Measurements from ENCODE around the gene LPCAT1. TPM values are rescaled to one million over a fixed set of nuclear protein-coding genes. Genes with fewer than 3 reads are reported as not detected.

LPCAT1 gene
- total RNA-seq, 3 donors from 2014 or later, result 19.4 to 39.3 (median 21.4) TPM

DNA sequence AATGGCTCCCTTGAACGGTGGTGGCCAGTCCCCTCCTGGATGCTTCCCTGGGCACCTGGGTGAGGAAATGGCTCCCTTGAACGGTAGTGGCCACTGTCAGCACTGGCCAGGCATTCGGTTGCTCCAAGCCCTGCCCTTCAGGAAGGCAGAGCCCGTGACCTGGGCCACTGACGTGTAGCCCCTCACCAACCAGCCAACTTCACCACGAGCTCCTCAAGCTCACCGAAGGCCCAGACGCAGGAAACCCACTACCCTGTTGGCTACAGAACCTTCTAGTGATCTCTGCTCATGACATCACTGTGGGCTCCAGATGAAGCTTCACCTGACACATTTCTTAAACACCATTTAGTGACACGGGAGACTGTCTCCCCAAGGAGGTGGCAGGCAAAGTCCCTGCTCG, 87.7 kb downstream of the LPCAT1 start:
- DNase-seq (ENCODE audit: low spot score in 2 of 2), result no peak
- H3K4me3 ChIP-seq, result no peak overlapping the region
- TF ChIP-seq POLR2AphosphoS5 (IDR thresholded peaks at IDR 0.05) (no peak), POLR2A (IDR thresholded peaks at IDR 0.05) (no peak)
- TF ChIP-seq, protein P1, sequence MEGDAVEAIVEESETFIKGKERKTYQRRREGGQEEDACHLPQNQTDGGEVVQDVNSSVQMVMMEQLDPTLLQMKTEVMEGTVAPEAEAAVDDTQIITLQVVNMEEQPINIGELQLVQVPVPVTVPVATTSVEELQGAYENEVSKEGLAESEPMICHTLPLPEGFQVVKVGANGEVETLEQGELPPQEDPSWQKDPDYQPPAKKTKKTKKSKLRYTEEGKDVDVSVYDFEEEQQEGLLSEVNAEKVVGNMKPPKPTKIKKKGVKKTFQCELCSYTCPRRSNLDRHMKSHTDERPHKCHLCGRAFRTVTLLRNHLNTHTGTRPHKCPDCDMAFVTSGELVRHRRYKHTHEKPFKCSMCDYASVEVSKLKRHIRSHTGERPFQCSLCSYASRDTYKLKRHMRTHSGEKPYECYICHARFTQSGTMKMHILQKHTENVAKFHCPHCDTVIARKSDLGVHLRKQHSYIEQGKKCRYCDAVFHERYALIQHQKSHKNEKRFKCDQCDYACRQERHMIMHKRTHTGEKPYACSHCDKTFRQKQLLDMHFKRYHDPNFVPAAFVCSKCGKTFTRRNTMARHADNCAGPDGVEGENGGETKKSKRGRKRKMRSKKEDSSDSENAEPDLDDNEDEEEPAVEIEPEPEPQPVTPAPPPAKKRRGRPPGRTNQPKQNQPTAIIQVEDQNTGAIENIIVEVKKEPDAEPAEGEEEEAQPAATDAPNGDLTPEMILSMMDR (IDR thresholded peaks at IDR 0.05), result no peak
- no peak overlapping the region for H3K27ac ChIP-seq
- H3K36me3 ChIP-seq, result no peaks in the 10 kb centered on the region
- H3K4me1 ChIP-seq, result no peaks in the 10 kb centered on the region
- intact Hi-C loops (cut with DNase I; ENCODE audit: low total_unique reads), result loop anchor here (1.0 kb wide), 1 partner anchor 18 kb away; no protein-coding TSS in a partner anchor
- H3K27me3 ChIP-seq, result peaks cover 0 to 33% of the 10 kb centered on the region in 2 donors
- peaks cover 0 to 3% of the 10 kb centered on the region in 2 donors for H3K9me3 ChIP-seq

DNA sequence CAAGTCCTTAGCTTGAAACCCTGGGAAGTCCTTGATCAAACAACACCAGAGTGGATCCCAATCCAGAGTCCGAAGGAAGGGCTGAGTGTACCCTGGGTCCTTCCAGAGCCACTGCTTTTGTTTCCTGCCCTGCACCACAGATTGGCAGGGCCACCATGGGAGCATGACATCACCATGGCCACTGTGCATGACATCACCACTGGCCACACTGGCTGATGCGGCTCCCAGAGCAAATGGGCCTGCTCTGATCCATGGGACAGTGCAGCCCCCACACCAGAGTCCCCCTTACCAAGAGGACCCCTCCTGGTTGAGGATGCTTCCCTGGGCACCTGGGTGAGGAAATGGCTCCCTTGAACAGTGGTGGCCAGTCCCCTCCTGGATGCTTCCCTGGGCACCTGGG, 88.4 kb downstream of the LPCAT1 start:
- TF ChIP-seq POLR2AphosphoS5 (IDR thresholded peaks at IDR 0.05), result no peak
- no peak for TF ChIP-seq POLR2A (IDR thresholded peaks at IDR 0.05)
- Histone ChIP-seq H3K4me1 (no peaks in the 10 kb centered on the region), H3K27me3 (peaks cover 0 to 27% of the 10 kb centered on the region in 2 donors), H3K36me3 (no peaks in the 10 kb centered on the region), H3K4me3 (no peak overlapping the region), H3K27ac (no peak overlapping the region), H3K9me3 (peaks cover 0 to 6% of the 10 kb centered on the region in 2 donors)
- DNase-seq (ENCODE audit: low spot score in 2 of 2), result no peak
- intact Hi-C loops (cut with DNase I; ENCODE audit: low total_unique reads), result no loop called here

DNA sequence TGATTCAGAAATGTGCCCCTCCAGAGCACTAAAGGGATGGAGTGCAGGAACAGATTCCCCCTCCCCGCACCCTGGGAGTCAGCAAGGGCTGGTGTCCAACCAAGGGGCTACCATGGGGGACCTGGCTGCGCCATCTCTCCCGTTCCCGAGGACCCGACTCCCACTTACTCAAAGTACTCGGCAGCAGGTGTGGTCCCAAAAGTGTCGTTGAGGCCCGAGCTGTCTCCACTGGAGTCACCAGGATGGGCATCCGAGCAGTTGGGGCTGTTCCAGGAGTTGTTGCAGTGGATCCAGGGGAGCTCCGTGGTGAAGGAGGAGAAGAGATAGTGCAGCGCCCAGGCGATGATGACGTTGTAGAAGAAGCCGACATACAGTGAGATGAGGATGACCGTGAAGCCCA, 91.5 kb downstream of the LPCAT1 start:
- intact Hi-C loops (cut with DNase I; ENCODE audit: low total_unique reads), result no loop called here
- H3K9me3 ChIP-seq, result peaks cover 27 to 28% of the 10 kb centered on the region in 2 donors
- no peak overlapping the region for H3K4me3 ChIP-seq
- H3K4me1 ChIP-seq, result no peaks in the 10 kb centered on the region
- H3K36me3 ChIP-seq, result no peaks in the 10 kb centered on the region
- H3K27me3 ChIP-seq, result peaks cover 0 to 3% of the 10 kb centered on the region in 2 donors
- TF ChIP-seq POLR2AphosphoS5 (IDR thresholded peaks at IDR 0.05) (no peak), POLR2A (IDR thresholded peaks at IDR 0.05) (no peak)
- TF ChIP-seq, protein P1 (IDR thresholded peaks at IDR 0.05), result no peak
- peak in 1 of 2 donors; percentile 37 for DNase-seq (ENCODE audit: low spot score in 2 of 2)
- no peak overlapping the region for H3K27ac ChIP-seq

DNA sequence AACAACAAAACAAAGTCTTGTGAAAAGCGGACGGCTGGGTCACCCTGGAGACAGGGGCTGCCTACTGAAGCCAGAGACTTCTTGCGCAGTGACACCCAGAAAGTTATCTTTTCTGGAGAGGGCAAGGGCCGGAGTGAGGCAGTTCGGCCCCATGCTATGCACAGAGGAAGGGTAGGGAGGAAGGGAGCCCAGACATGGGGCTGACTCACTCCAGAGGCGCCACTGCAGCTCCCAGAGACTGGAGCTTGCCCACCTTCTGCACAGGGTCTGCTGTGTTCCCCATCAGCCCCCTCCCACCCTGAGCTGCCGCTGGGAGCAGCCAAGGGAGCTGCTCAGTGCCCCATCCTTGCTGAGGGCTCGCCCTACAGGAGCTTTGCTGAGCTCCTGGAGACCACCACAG, 91.9 kb downstream of the LPCAT1 start:
- peak in 1 of 2 donors; percentile 22 for DNase-seq (ENCODE audit: low spot score in 2 of 2)
- H3K9me3 ChIP-seq, result peaks cover 29 to 32% of the 10 kb centered on the region in 2 donors
- intact Hi-C loops (cut with DNase I; ENCODE audit: low total_unique reads), result no loop called here

DNA sequence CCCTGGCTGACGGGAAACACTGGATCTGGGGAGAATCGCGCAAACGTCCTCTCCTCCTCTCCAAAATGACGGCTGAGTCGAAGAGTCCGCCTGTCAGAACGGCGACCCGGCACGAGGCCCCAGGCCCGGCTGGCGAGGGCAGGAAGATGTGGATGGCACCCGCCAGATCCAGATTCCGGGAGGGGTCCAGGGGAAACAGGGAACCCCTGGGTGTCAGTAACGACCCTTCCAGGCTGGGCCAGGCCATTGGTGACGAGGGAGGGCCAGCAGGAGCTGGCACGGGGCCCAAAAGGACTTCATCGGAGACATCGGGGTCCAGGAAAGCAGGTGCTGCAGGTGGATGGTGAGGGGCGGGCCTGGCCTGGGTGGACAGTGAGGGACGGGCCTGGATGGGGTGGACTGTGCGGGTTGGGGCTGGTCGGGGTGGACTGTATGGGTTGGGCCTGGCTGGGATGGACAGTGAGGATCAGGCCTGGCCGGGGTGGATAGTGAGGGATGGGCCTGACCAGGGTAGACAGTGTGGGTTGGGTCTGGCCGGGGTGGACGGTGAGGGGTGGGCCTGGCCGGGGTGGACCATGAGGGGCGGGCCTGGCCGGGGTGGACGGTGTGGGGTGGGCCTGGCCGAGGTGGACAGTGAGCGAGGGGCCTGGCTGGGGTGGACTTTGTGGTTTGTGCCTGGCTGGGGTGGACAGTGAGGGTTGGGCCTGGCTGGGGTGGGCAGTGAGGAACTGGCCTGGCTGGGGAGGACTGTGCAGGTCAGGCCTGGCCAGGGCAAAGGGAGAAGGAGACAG, 92.5 kb downstream of the LPCAT1 start:
- TF ChIP-seq POLR2AphosphoS5 (IDR thresholded peaks at IDR 0.05) (no peak), POLR2A (IDR thresholded peaks at IDR 0.05) (no peak)
- TF ChIP-seq, protein P1 (IDR thresholded peaks at IDR 0.05), result no peak
- peaks cover 0 to 2% of the 10 kb centered on the region in 2 donors for H3K27me3 ChIP-seq
- DNase-seq (ENCODE audit: low spot score in 2 of 2), result peak in 1 of 2 donors; percentile 51
- H3K36me3 ChIP-seq, result no peaks in the 10 kb centered on the region
- no peak overlapping the region for H3K4me3 ChIP-seq
- H3K27ac ChIP-seq, result no peak overlapping the region
- intact Hi-C loops (cut with DNase I; ENCODE audit: low total_unique reads), result no loop called here
- H3K4me1 ChIP-seq, result no peaks in the 10 kb centered on the region
- H3K9me3 ChIP-seq, result peaks cover 34 to 36% of the 10 kb centered on the region in 2 donors

More for the DNA sequence above, 91.9 kb downstream of the LPCAT1 start:
- TF ChIP-seq POLR2A (IDR thresholded peaks at IDR 0.05) (no peak), POLR2AphosphoS5 (IDR thresholded peaks at IDR 0.05) (no peak)
- TF ChIP-seq, protein P1 (IDR thresholded peaks at IDR 0.05), result no peak
- Histone ChIP-seq H3K27me3 (peaks cover 0 to 2% of the 10 kb centered on the region in 2 donors), H3K4me1 (no peaks in the 10 kb centered on the region), H3K27ac (no peak overlapping the region), H3K4me3 (no peak overlapping the region), H3K36me3 (no peaks in the 10 kb centered on the region)

All from breast epithelium (tissue), 4 donors.